Liver (tissue), 9 donors: ENCODE data around the gene ZFYVE26. TPM values are rescaled to one million over a fixed set of nuclear protein-coding genes. Genes with fewer than 3 reads are reported as not detected.

Experiments used
- DNase-seq: peaks from one replicate; pipeline ENCODE4 v3.0.0-alpha.2; 2017; ENCODE audit warnings: low spot score
- H3K27ac ChIP-seq, 2 donors: one replicate each; pipeline ENCODE4 v1.7.0; 2013; ENCODE audit warnings: inconsistent platforms in 2 of 2, low read length in 2 of 2, control low read depth in 1 of 2, low read depth in 1 of 2, mild to moderate bottlenecking in 1 of 2
- H3K27me3 ChIP-seq, 4 donors: one replicate each; pipeline versions ENCODE4 v1.6.1 to v1.7.0; 2013; ENCODE audit warnings: low read length in 3 of 4, inconsistent platforms in 1 of 4, mild to moderate bottlenecking in 1 of 4, moderate library complexity in 1 of 4; ENCODE audit not compliant: control insufficient read depth in 4 of 4, insufficient read depth in 4 of 4
- H3K36me3 ChIP-seq, 4 donors: one replicate each; pipeline versions ENCODE4 v1.6.1 to v1.7.0; 2013; ENCODE audit warnings: low read length in 3 of 4, mild to moderate bottlenecking in 3 of 4, low read depth in 1 of 4, moderate library complexity in 1 of 4; ENCODE audit not compliant: control insufficient read depth in 4 of 4, insufficient read depth in 3 of 4
- H3K4me1 ChIP-seq, 4 donors: one replicate each; pipeline versions ENCODE4 v1.6.1 to v1.7.0; 2013; ENCODE audit warnings: low read length in 3 of 4, mild to moderate bottlenecking in 3 of 4, moderate library complexity in 1 of 4; ENCODE audit not compliant: control insufficient read depth in 4 of 4, insufficient read depth in 4 of 4
- H3K4me3 ChIP-seq, 3 donors: one replicate each; pipeline versions ENCODE4 v1.6.1 to v1.7.0; 2013; ENCODE audit warnings: low read length in 3 of 3, control low read depth in 1 of 3, low read depth in 1 of 3, mild to moderate bottlenecking in 1 of 3
- H3K9ac ChIP-seq, 2 donors: one replicate each; pipeline ENCODE4 v1.7.0; 2013; ENCODE audit warnings: low read length in 2 of 2, mild to moderate bottlenecking in 2 of 2, moderate library complexity in 2 of 2, control low read depth in 1 of 2, low read depth in 1 of 2
- H3K9me3 ChIP-seq, 4 donors: one replicate each; pipeline versions ENCODE4 v1.6.1 to v1.7.0; 2013; ENCODE audit warnings: low read length in 3 of 4; ENCODE audit not compliant: control insufficient read depth in 4 of 4
- ATF3 ChIP-seq: IDR thresholded peaks from 2 replicates; pipeline ENCODE4 v1.6.1; 2016; ENCODE audit warnings: antibody characterized with exemption
- EGR1 ChIP-seq, 2 donors: IDR thresholded peaks; 2 replicates each; pipeline ENCODE4 v1.6.1; 2016 to 2018; ENCODE audit warnings: antibody characterized with exemption in 2 of 2, low read depth in 2 of 2
- FOXA1 ChIP-seq: IDR thresholded peaks from 2 replicates; pipeline ENCODE4 v1.6.1; 2016; ENCODE audit warnings: antibody characterized with exemption
- JUND ChIP-seq, 2 donors: IDR thresholded peaks; 2 replicates each; pipeline ENCODE4 v1.6.1; 2016; ENCODE audit warnings: antibody characterized with exemption in 2 of 2
- RXRA ChIP-seq, 2 donors: IDR thresholded peaks; 2 replicates each; pipeline ENCODE4 v1.6.1; 2017 to 2018; ENCODE audit warnings: antibody characterized with exemption in 2 of 2, mild to moderate bottlenecking in 1 of 2
- SP1 ChIP-seq: IDR thresholded peaks from 2 replicates; pipeline ENCODE4 v1.6.1; 2018; ENCODE audit warnings: antibody characterized with exemption, mild to moderate bottlenecking
- YY1 ChIP-seq: IDR thresholded peaks from 2 replicates; pipeline ENCODE4 v1.6.1; 2016; ENCODE audit warnings: antibody characterized with exemption, mild to moderate bottlenecking
- WGBS: extraction: QIAGEN DNeasy Blood & Tissue Kit; methylation state at CpG from one replicate; pipeline ENCODE4 v1.1.7; 2013; 5-methylcytosine and 5-hydroxymethylcytosine counted together
- polyA plus RNA-seq, 2 donors: library from polyadenylated mRNA; stranded (reverse) in 1 of 2; unstranded in 1 of 2; fragments of 200-250 nt in 1 of 2; fragments of >200 nt in 1 of 2; fragmentation: Nextera tagmentation in 1 of 2; extraction: Ambion mirVana in 1 of 2; gene quantifications; one replicate each; pipeline versions ENCODE4 v1.2.1 to v1.2.3, GENCODE V29; 2013 to 2015
- total RNA-seq, 2 donors: library from RNA; depleted of rRNA; stranded (reverse); fragments of >200 nt; gene quantifications; one replicate each; pipeline ENCODE4 v1.2.3, GENCODE V29; 2014
- TF ChIP-seq, protein P1 (sequence below): IDR thresholded peaks from 2 replicates; pipeline ENCODE4 v1.6.1; 2016; ENCODE audit warnings: antibody characterized with exemption, mild to moderate bottlenecking
- TF ChIP-seq, protein P2 (sequence below): fragments of 150-350 bp; IDR thresholded peaks from 2 replicates; pipeline ENCODE4 v1.5.1; 2017; ENCODE audit warnings: improper control_type of control experiment, low read depth, low read length; ENCODE audit not compliant: missing input control
- donor health status: healthy.
- donor health status: healthy.
- donor health status: healthy.
- donor health status: healthy.
- donor health status: healthy.

Gene ZFYVE26
- total and polyA plus RNA-seq, 4 donors, result 2.4 to 17.2 (median 7.7) TPM

- no peaks in the 10 kb centered on the region for H3K4me1 ChIP-seq
- H3K9ac ChIP-seq, result no peak overlapping the region
- peak overlapping the region in 1 of 2 donors; percentile 51 for H3K27ac ChIP-seq
- TF ChIP-seq, protein P1, sequence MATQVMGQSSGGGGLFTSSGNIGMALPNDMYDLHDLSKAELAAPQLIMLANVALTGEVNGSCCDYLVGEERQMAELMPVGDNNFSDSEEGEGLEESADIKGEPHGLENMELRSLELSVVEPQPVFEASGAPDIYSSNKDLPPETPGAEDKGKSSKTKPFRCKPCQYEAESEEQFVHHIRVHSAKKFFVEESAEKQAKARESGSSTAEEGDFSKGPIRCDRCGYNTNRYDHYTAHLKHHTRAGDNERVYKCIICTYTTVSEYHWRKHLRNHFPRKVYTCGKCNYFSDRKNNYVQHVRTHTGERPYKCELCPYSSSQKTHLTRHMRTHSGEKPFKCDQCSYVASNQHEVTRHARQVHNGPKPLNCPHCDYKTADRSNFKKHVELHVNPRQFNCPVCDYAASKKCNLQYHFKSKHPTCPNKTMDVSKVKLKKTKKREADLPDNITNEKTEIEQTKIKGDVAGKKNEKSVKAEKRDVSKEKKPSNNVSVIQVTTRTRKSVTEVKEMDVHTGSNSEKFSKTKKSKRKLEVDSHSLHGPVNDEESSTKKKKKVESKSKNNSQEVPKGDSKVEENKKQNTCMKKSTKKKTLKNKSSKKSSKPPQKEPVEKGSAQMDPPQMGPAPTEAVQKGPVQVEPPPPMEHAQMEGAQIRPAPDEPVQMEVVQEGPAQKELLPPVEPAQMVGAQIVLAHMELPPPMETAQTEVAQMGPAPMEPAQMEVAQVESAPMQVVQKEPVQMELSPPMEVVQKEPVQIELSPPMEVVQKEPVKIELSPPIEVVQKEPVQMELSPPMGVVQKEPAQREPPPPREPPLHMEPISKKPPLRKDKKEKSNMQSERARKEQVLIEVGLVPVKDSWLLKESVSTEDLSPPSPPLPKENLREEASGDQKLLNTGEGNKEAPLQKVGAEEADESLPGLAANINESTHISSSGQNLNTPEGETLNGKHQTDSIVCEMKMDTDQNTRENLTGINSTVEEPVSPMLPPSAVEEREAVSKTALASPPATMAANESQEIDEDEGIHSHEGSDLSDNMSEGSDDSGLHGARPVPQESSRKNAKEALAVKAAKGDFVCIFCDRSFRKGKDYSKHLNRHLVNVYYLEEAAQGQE, result no peak
- no peak for TF ChIP-seq EGR1 (IDR thresholded peaks at IDR 0.05; ENCODE audit: low read depth in 2 of 2)
- TF ChIP-seq YY1, result no peak
- TF ChIP-seq ATF3, result no peak
- TF ChIP-seq RXRA (IDR thresholded peaks at IDR 0.05), result no peak
- TF ChIP-seq FOXA1, result no peak
- TF ChIP-seq JUND (IDR thresholded peaks at IDR 0.05), result no peak
- TF ChIP-seq, protein P2, sequence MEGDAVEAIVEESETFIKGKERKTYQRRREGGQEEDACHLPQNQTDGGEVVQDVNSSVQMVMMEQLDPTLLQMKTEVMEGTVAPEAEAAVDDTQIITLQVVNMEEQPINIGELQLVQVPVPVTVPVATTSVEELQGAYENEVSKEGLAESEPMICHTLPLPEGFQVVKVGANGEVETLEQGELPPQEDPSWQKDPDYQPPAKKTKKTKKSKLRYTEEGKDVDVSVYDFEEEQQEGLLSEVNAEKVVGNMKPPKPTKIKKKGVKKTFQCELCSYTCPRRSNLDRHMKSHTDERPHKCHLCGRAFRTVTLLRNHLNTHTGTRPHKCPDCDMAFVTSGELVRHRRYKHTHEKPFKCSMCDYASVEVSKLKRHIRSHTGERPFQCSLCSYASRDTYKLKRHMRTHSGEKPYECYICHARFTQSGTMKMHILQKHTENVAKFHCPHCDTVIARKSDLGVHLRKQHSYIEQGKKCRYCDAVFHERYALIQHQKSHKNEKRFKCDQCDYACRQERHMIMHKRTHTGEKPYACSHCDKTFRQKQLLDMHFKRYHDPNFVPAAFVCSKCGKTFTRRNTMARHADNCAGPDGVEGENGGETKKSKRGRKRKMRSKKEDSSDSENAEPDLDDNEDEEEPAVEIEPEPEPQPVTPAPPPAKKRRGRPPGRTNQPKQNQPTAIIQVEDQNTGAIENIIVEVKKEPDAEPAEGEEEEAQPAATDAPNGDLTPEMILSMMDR, result no peak
- no peak for DNase-seq
- 81% methylated on average over 3 of the region's 3 CpGs for WGBS
- no peak overlapping the region for H3K4me3 ChIP-seq
- no peaks in the 10 kb centered on the region for H3K9me3 ChIP-seq
- H3K27me3 ChIP-seq, result no peaks in the 10 kb centered on the region
- H3K36me3 ChIP-seq, result no peaks in the 10 kb centered on the region
Measured at GRCh38 chr14:67853715-67854114, 37.3 kb upstream of the ZFYVE26 start.

GRCh38 chr14:67852926-67853604 lies 36.7 kb upstream of the ZFYVE26 start:
- no peaks in the 10 kb centered on the region for H3K4me1 ChIP-seq
- H3K9ac ChIP-seq, result no peak overlapping the region
- peak overlapping the region in 1 of 2 donors; percentile 51 for H3K27ac ChIP-seq
- DNase-seq, result no peak
- no peaks in the 10 kb centered on the region for H3K27me3 ChIP-seq
- no peaks in the 10 kb centered on the region for H3K36me3 ChIP-seq
- H3K4me3 ChIP-seq, result no peak overlapping the region
- TF ChIP-seq EGR1 (IDR thresholded peaks at IDR 0.05; ENCODE audit: low read depth in 2 of 2) (no peak), YY1 (no peak), ATF3 (no peak), SP1 (no peak)
- TF ChIP-seq, protein P1, result no peak
- no peaks in the 10 kb centered on the region for H3K9me3 ChIP-seq
